ENCODE measurements around the gene PGBD1. TPM values are rescaled to one million over a fixed set of nuclear protein-coding genes. Genes with fewer than 3 reads are reported as not detected.

PGBD1 gene
- total and polyA plus RNA-seq, 10 of the 15 experiments (the other 5 are each of a cell fraction or from before 2014, with no cell fraction given) = 1.9 to 4.9 (median 3.8) TPM

DNA sequence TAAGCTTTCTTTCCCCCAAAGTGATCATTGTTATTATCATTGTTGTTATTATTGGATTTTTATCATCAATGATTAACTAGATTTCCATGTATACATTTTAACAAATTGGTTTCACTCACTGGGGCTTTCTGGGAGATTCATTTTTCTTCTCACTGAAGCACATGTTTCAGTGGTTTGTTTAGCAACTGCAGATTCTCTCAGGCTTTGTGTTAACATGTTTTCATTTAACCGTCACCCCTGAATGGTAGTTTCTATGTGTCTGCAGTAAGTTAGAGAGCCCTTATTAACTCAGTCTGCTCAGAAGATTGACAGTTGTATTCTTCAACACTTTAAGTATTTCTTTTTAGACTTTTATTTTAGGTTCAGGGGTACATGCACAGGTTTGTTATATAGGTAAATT lies 41.7 kb upstream of the PGBD1 start (continued):
- no peak for TF ChIP-seq HDAC6 (IDR thresholded peaks at IDR 0.05; ENCODE audit: unreplicated experiment)
- TF ChIP-seq RAD51 (IDR thresholded peaks at IDR 0.05) = 0 out of 2 replicates have a peak, but pooled peaks have one; percentile 22
- no peak for TF ChIP-seq MYC (IDR thresholded peaks at IDR 0.05; ENCODE audit: insufficient read depth, insufficient read length, insufficient replicate concordance, low read length, severe bottlenecking)
- TF ChIP-seq YY1 (IDR thresholded peaks at IDR 0.05; ENCODE audit: low read depth, low read length) = no peak
- peak; percentile 58; the same call in 1 of the 2 replicates for TF ChIP-seq FOXK2 (IDR thresholded peaks at IDR 0.05)
- no peak for TF ChIP-seq PBX3 (IDR thresholded peaks at IDR 0.05; ENCODE audit: insufficient replicate concordance, low read depth, low read length)
- TF ChIP-seq EZH2 (IDR thresholded peaks at IDR 0.05; ENCODE audit: borderline replicate concordance, control insufficient read depth, low read depth, low read length) = no peak
- no peak for TF ChIP-seq PML (IDR thresholded peaks at IDR 0.05; ENCODE audit: low read length)
- TF ChIP-seq, protein P1, sequence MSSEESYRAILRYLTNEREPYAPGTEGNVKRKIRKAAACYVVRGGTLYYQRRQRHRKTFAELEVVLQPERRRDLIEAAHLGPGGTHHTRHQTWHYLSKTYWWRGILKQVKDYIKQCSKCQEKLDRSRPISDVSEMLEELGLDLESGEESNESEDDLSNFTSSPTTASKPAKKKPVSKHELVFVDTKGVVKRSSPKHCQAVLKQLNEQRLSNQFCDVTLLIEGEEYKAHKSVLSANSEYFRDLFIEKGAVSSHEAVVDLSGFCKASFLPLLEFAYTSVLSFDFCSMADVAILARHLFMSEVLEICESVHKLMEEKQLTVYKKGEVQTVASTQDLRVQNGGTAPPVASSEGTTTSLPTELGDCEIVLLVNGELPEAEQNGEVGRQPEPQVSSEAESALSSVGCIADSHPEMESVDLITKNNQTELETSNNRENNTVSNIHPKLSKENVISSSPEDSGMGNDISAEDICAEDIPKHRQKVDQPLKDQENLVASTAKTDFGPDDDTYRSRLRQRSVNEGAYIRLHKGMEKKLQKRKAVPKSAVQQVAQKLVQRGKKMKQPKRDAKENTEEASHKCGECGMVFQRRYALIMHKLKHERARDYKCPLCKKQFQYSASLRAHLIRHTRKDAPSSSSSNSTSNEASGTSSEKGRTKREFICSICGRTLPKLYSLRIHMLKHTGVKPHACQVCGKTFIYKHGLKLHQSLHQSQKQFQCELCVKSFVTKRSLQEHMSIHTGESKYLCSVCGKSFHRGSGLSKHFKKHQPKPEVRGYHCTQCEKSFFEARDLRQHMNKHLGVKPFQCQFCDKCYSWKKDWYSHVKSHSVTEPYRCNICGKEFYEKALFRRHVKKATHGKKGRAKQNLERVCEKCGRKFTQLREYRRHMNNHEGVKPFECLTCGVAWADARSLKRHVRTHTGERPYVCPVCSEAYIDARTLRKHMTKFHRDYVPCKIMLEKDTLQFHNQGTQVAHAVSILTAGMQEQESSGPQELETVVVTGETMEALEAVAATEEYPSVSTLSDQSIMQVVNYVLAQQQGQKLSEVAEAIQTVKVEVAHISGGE (CRISPR knock-in tag; IDR thresholded peaks at IDR 0.05) = no peak
- no peak for TF ChIP-seq STAT3 (IDR thresholded peaks at IDR 0.05; ENCODE audit: low read depth, low read length)
- no peak for TF ChIP-seq TBL1XR1 (IDR thresholded peaks at IDR 0.05; ENCODE audit: low read depth, low read length)
- no peak for TF ChIP-seq SMC3 (IDR thresholded peaks at IDR 0.05; ENCODE audit: borderline replicate concordance, low read length)
- TF ChIP-seq NRF1 (conservative IDR thresholded peaks at IDR 0.05; ENCODE audit: low read depth, low read length) = no peak
- TF ChIP-seq FOS (IDR thresholded peaks at IDR 0.05; ENCODE audit: borderline replicate concordance, extremely low read depth, insufficient read length) = no peak
- TF ChIP-seq ZBTB4 (CRISPR knock-in tag; IDR thresholded peaks at IDR 0.05) = no peak
